H1 (cell line): ENCODE measurements around the gene XPNPEP3. TPM values are rescaled to one million over a fixed set of nuclear protein-coding genes. Genes with fewer than 3 reads are reported as not detected.

Experiments used
- CTCF ChIA-PET: fragments of 300-600 bp; sonication (Branson Sonifier 250); formaldehyde crosslinking; loops from one replicate; lab custom pipeline; 2021; ENCODE audit not compliant: partially characterized antibody; lab: Charles Lee
- POLR2A ChIA-PET: fragments of 300-600 bp; sonication (Branson Sonifier 250); formaldehyde crosslinking; loops from one replicate; lab custom pipeline; 2021; ENCODE audit warnings: inconsistent platforms; ENCODE audit not compliant: partially characterized antibody; lab: Charles Lee
- DNase-seq, 2 experiments: peaks; one replicate each; pipeline versions ENCODE4 v3.0.0 to v3.0.0-alpha.2; 2010 to 2022; ENCODE audit warnings: low spot score in 2 of 2, low read depth in 1 of 2, mixed read lengths in 1 of 2
- FAIRE-seq: peaks from 2 replicates; lab custom pipeline; 2011; peaks lifted over from hg19 to GRCh38; lab: Jason Lieb, UNC
- H2AFZ ChIP-seq: 2 replicates; pipeline ENCODE4 v1.8.1; 2012; ENCODE audit warnings: low read length, inconsistent platforms
- H2AK5ac ChIP-seq: 2 replicates; pipeline ENCODE4 v1.6.1; 2013; ENCODE audit warnings: low read depth, low read length
- H2BK120ac ChIP-seq: replicated peaks from 2 replicates; pipeline ENCODE3; 2013; ENCODE audit warnings: low read depth, low read length, inconsistent platforms
- H2BK12ac ChIP-seq: 2 replicates; pipeline ENCODE4 v1.6.1; 2013; ENCODE audit warnings: low read depth, low read length
- H2BK15ac ChIP-seq: 2 replicates; pipeline ENCODE4 v1.6.1; 2013; ENCODE audit warnings: low read length
- H2BK20ac ChIP-seq: 2 replicates; pipeline ENCODE4 v1.6.1; 2013; ENCODE audit warnings: low read length
- H2BK5ac ChIP-seq: 2 replicates; pipeline ENCODE4 v1.6.1; 2013; ENCODE audit warnings: low read depth, low read length
- H3K14ac ChIP-seq: 2 replicates; pipeline ENCODE4 v1.6.1; 2013; ENCODE audit warnings: inconsistent platforms; ENCODE audit not compliant: insufficient read length
- H3K18ac ChIP-seq: 2 replicates; pipeline ENCODE4 v1.6.1; 2013; ENCODE audit warnings: low read length; ENCODE audit errors: extremely low read depth
- H3K23ac ChIP-seq: 2 replicates; pipeline ENCODE4 v1.6.1; 2013; ENCODE audit warnings: inconsistent platforms; ENCODE audit not compliant: insufficient read length
- H3K23me2 ChIP-seq: 2 replicates; pipeline ENCODE4 v1.6.1; 2013; ENCODE audit warnings: low read depth, low read length
- H3K27ac ChIP-seq: 2 replicates; pipeline ENCODE4 v1.6.1; 2011; ENCODE audit warnings: low read depth, low read length, inconsistent platforms
- H3K27me3 ChIP-seq, 4 experiments: replicated peaks in 1 of 4; 1 replicate in 1 of 4; 2 replicates in 3 of 4; pipeline versions ENCODE4 v1.6.1 to v1.8.1; 2011 to 2013; ENCODE audit warnings: low read length in 3 of 4, mild to moderate bottlenecking in 3 of 4, inconsistent platforms in 2 of 4, mixed read lengths in 2 of 4, moderate library complexity in 1 of 4; ENCODE audit not compliant: control insufficient read depth in 3 of 4, insufficient read depth in 3 of 4; ENCODE audit errors: extremely low read depth in 1 of 4
- H3K36me3 ChIP-seq, 4 experiments: 2 replicates each; pipeline versions ENCODE4 v1.6.1 to v1.8.1; 2011 to 2013; ENCODE audit warnings: mild to moderate bottlenecking in 4 of 4, low read length in 3 of 4, moderate library complexity in 2 of 4, control low read depth in 1 of 4, inconsistent platforms in 1 of 4; ENCODE audit not compliant: insufficient read depth in 4 of 4, control insufficient read depth in 2 of 4
- H3K4ac ChIP-seq: replicated peaks from 2 replicates; pipeline ENCODE3; 2013; ENCODE audit warnings: low read length, low read depth, mixed read lengths, inconsistent platforms; ENCODE audit not compliant: insufficient read length
- H3K4me1 ChIP-seq, 4 experiments: replicated peaks in 1 of 4; 1 replicate in 1 of 4; 2 replicates in 3 of 4; pipeline versions ENCODE4 v1.6.1 to v1.8.1; 2011 to 2013; ENCODE audit warnings: low read length in 3 of 4, inconsistent platforms in 2 of 4, mixed read lengths in 1 of 4; ENCODE audit not compliant: insufficient read depth in 4 of 4, control insufficient read depth in 3 of 4
- H3K4me2 ChIP-seq, 2 experiments: 2 replicates each; pipeline versions ENCODE4 v1.6.1 to v1.8.1; 2011 to 2013; ENCODE audit warnings: low read depth in 2 of 2, low read length in 2 of 2, control low read depth in 1 of 2, inconsistent platforms in 1 of 2, mild to moderate bottlenecking in 1 of 2; ENCODE audit not compliant: insufficient read depth in 1 of 2
- H3K4me3 ChIP-seq, 4 experiments: fragments of 200-600, 300-600 bp in 1 of 4; sonication (generic), shearing (Covaris generic), sonication (Bioruptor Twin) in 1 of 4; 2 replicates each; pipeline versions ENCODE4 v1.5.1 to v1.8.1; 2011 to 2016; ENCODE audit warnings: low read length in 4 of 4, low read depth in 3 of 4, control low read depth in 2 of 4, inconsistent platforms in 2 of 4, mild to moderate bottlenecking in 2 of 4, mixed read lengths in 1 of 4, moderate library complexity in 1 of 4; ENCODE audit not compliant: insufficient read depth in 2 of 4; ENCODE audit errors: extremely low read depth in 1 of 4
- H3K56ac ChIP-seq: replicated peaks from 2 replicates; pipeline ENCODE3; 2013; ENCODE audit warnings: low read depth, mild to moderate bottlenecking, mixed read lengths, low read length, inconsistent platforms; ENCODE audit not compliant: insufficient read length
- H3K79me1 ChIP-seq: 2 replicates; pipeline ENCODE4 v1.6.1; 2013; ENCODE audit warnings: low read depth, low read length, control low read depth
- H3K79me2 ChIP-seq, 2 experiments: 2 replicates each; pipeline versions ENCODE4 v1.6.1 to v1.8.1; 2012 to 2013; ENCODE audit warnings: low read length in 2 of 2, mild to moderate bottlenecking in 2 of 2, inconsistent platforms in 1 of 2; ENCODE audit not compliant: insufficient read depth in 2 of 2, control insufficient read depth in 1 of 2
- H3K9ac ChIP-seq, 4 experiments: replicated peaks in 1 of 4; 1 replicate in 1 of 4; 2 replicates in 3 of 4; pipeline versions ENCODE4 v1.6.1 to v1.8.1; 2011 to 2013; ENCODE audit warnings: low read depth in 3 of 4, low read length in 3 of 4, control low read depth in 2 of 4, mild to moderate bottlenecking in 2 of 4, moderate library complexity in 2 of 4, inconsistent platforms in 1 of 4; ENCODE audit errors: extremely low read depth in 1 of 4
- H3K9me3 ChIP-seq, 2 experiments: 2 replicates each; pipeline versions ENCODE4 v1.6.1 to v1.8.1; 2012 to 2013; ENCODE audit warnings: mild to moderate bottlenecking in 2 of 2, moderate library complexity in 2 of 2, control low read depth in 1 of 2, inconsistent platforms in 1 of 2, low read depth in 1 of 2, low read length in 1 of 2, mixed read lengths in 1 of 2; ENCODE audit not compliant: insufficient read depth in 2 of 2
- H4K20me1 ChIP-seq, 2 experiments: replicated peaks in 1 of 2; 2 replicates each; pipeline versions ENCODE3 to v1.8.1; 2011 to 2013; ENCODE audit warnings: inconsistent platforms in 2 of 2, low read length in 2 of 2, mild to moderate bottlenecking in 1 of 2; ENCODE audit not compliant: insufficient read depth in 2 of 2, control insufficient read depth in 1 of 2
- H4K5ac ChIP-seq: 2 replicates; pipeline ENCODE4 v1.6.1; 2013; ENCODE audit warnings: low read length, low read depth, mixed read lengths, inconsistent platforms; ENCODE audit not compliant: insufficient read length
- H4K8ac ChIP-seq: 2 replicates; pipeline ENCODE4 v1.8.0; 2013; ENCODE audit warnings: mild to moderate bottlenecking, moderate library complexity, low read length, inconsistent platforms; ENCODE audit not compliant: insufficient read depth; ENCODE audit errors: extremely low read depth
- H4K91ac ChIP-seq: replicated peaks from 2 replicates; pipeline ENCODE3; 2013; ENCODE audit warnings: low read length, mixed read lengths, inconsistent platforms; ENCODE audit not compliant: insufficient read length
- ATF2 ChIP-seq: IDR thresholded peaks from 2 replicates; pipeline ENCODE4 v1.6.1; 2012; ENCODE audit warnings: low read length, inconsistent platforms
- CHD1 ChIP-seq: IDR thresholded peaks from 2 replicates; pipeline ENCODE4 v1.6.1; 2012; ENCODE audit warnings: low read depth, low read length, improper control_type of control experiment
- CTBP2 ChIP-seq: IDR thresholded peaks from 2 replicates; pipeline ENCODE4 v1.7.0; 2011; ENCODE audit warnings: borderline replicate concordance, mild to moderate bottlenecking, moderate library complexity, mixed read lengths, low read length; ENCODE audit not compliant: insufficient read depth, insufficient read length
- HDAC2 ChIP-seq, 2 experiments: fragments of 300-600 bp in 1 of 2; sonication (generic) in 1 of 2; IDR thresholded peaks; 2 replicates each; pipeline ENCODE4 v1.6.1; 2011 to 2012; ENCODE audit warnings: low read depth in 2 of 2, low read length in 2 of 2, mild to moderate bottlenecking in 2 of 2, moderate library complexity in 2 of 2, borderline replicate concordance in 1 of 2, inconsistent platforms in 1 of 2
- JUN ChIP-seq: IDR thresholded peaks from 2 replicates; pipeline ENCODE4 v1.6.1; 2011; ENCODE audit warnings: low read depth, mild to moderate bottlenecking, improper control_type of control experiment, low read length
- SP4 ChIP-seq: IDR thresholded peaks from 2 replicates; pipeline ENCODE4 v1.6.1; 2012; ENCODE audit warnings: low read length, inconsistent platforms
- ZNF274 ChIP-seq: IDR thresholded peaks from 2 replicates; pipeline ENCODE4 v1.7.0; 2012; ENCODE audit warnings: low read length, borderline replicate concordance; ENCODE audit errors: extremely low read depth
- WGBS, 2 experiments: shearing (Covaris generic) in 1 of 2; methylation state at CpG; one replicate each; pipeline versions ENCODE4 v1.1.6 to v1.1.7; 2013 to 2015; ENCODE audit warnings: low lambda C conversion rate in 2 of 2, mixed read lengths in 2 of 2, inconsistent platforms in 1 of 2, low coverage in 1 of 2, missing lambda C conversion rate in 1 of 2; ENCODE audit not compliant: insufficient replicate concordance in 2 of 2, insufficient coverage in 1 of 2, insufficient read length in 1 of 2; ENCODE audit errors: extremely low coverage in 1 of 2, missing lambda C conversion rate in 1 of 2; 5-methylcytosine and 5-hydroxymethylcytosine counted together
- polyA plus RNA-seq, 7 experiments: library from polyadenylated mRNA; depleted of rRNA in 3 of 7; stranded (reverse) in 5 of 7; unstranded in 2 of 7; fragments of >200 nt in 5 of 7; fragments of 200-250 nt in 2 of 7; gene quantifications; 1 replicate in 5 of 7; 2 replicates in 1 of 7; 4 replicates in 1 of 7; pipeline versions ENCODE4 v1.2.1 to v1.2.3, GENCODE V29; 2011 to 2013; ENCODE audit warnings: missing spikeins in 2 of 7, mixed read lengths in 2 of 7
- total RNA-seq: library from RNA; stranded (reverse); fragmentation: NEBNext Ultra II Directional; extraction: Animal tissue kit (Norgen Biotek cat#: 25700); gene quantifications from 2 replicates; pipeline ENCODE4 v1.2.1, GENCODE V29; 2021
- TF ChIP-seq, protein P1 (sequence below): IDR thresholded peaks from 2 replicates; pipeline ENCODE4 v1.6.1; 2011; ENCODE audit warnings: low read length, improper control_type of control experiment

Gene XPNPEP3
- total and polyA plus RNA-seq, 2 of the 8 experiments (the other 6 are each of a cell fraction or from before 2014, with no cell fraction given), result 25.8 to 29.2 TPM

- ChIA-PET POLR2A (interaction anchor here (0.6 to 3.8 kb wide), 9 partner anchors 8 to 146 kb away, joined by 3 to 12 read pairs (median 3); partner anchors contain the start of gene RBX1), CTCF (interaction anchor here (0.6 to 1.6 kb wide), 3 partner anchors 9 to 46 kb away, joined by 3 to 5 read pairs (median 4); no protein-coding TSS in a partner anchor)
- H3K27me3 ChIP-seq, result no peaks in the 10 kb centered on the region
- no peak overlapping the region for H2BK20ac ChIP-seq
- no peaks in the 10 kb centered on the region for H3K4me1 ChIP-seq
- TF ChIP-seq CTBP2, result no peak
- TF ChIP-seq ZNF274, result no peak
- TF ChIP-seq CHD1, result no peak
- TF ChIP-seq HDAC2 (IDR thresholded peaks at IDR 0.05; ENCODE audit: borderline replicate concordance in 1 of 2, low read depth in 2 of 2, low read length in 2 of 2), result no peak
- no peak for TF ChIP-seq ATF2
- no peak for TF ChIP-seq SP4
- no peak for TF ChIP-seq JUN
- TF ChIP-seq, protein P1, sequence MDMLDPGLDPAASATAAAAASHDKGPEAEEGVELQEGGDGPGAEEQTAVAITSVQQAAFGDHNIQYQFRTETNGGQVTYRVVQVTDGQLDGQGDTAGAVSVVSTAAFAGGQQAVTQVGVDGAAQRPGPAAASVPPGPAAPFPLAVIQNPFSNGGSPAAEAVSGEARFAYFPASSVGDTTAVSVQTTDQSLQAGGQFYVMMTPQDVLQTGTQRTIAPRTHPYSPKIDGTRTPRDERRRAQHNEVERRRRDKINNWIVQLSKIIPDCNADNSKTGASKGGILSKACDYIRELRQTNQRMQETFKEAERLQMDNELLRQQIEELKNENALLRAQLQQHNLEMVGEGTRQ, result no peak
- H2BK12ac ChIP-seq, result no peak overlapping the region
- H3K79me1 ChIP-seq, result peaks cover 4% of the 10 kb centered on the region; the same call in 1 of the 2 replicates
- H4K20me1 ChIP-seq, result peaks cover 4% of the 10 kb centered on the region in 2 experiments
- peaks cover 14 to 68% (median 31%) of the 10 kb centered on the region in 4 experiments for H3K36me3 ChIP-seq
- H3K18ac ChIP-seq, result no peak overlapping the region
- no peaks in the 10 kb centered on the region for H3K9me3 ChIP-seq
- H3K23me2 ChIP-seq, result no peaks in the 10 kb centered on the region
- H3K27ac ChIP-seq, result no peak overlapping the region
- peaks cover 0 to 18% of the 10 kb centered on the region in 2 experiments; a peak in 2 of 4 replicates for H3K79me2 ChIP-seq
- H3K4ac ChIP-seq, result no peak overlapping the region
- H2AFZ ChIP-seq, result no peak overlapping the region
- H4K8ac ChIP-seq, result no peak overlapping the region
- H3K23ac ChIP-seq, result no peak overlapping the region
- H4K5ac ChIP-seq, result no peak overlapping the region
- H4K91ac ChIP-seq, result no peak overlapping the region
- H3K14ac ChIP-seq, result no peak overlapping the region
- no peak overlapping the region for H3K4me2 ChIP-seq
- DNase-seq, result no peak
- no peak for FAIRE-seq
- H2BK5ac ChIP-seq, result no peak overlapping the region
- WGBS, 2 experiments, result 94% methylated on average over 8 of the region's 8 CpGs; no CpG with 5 or more reads in 1 of the 2 experiments
- no peak overlapping the region for H3K4me3 ChIP-seq
- no peak overlapping the region for H2BK120ac ChIP-seq
- H3K56ac ChIP-seq, result no peak overlapping the region
- H2BK15ac ChIP-seq, result no peak overlapping the region
- H2AK5ac ChIP-seq, result no peak overlapping the region
- no peak overlapping the region; a peak in 1 of 7 replicates for H3K9ac ChIP-seq
Observed at GRCh38 chr22:40965936-40966725, 109.2 kb downstream of the XPNPEP3 start.
